GM23248 (cell line): Measurements from ENCODE around the gene EFHB. TPM values are rescaled to one million over a fixed set of nuclear protein-coding genes. Genes with fewer than 3 reads are reported as not detected.

ENCODE experiments used
- DNase-seq: peaks from one replicate; pipeline ENCODE4 v3.0.0-alpha.2; 2015
- H2AFZ ChIP-seq: fragments of 200-600 bp; sonication (generic); 2 replicates; pipeline ENCODE4 v1.6.1; 2016; ENCODE audit warnings: antibody characterized with exemption
- H3F3A ChIP-seq: fragments of 200-600 bp; sonication (generic); 2 replicates; pipeline ENCODE4 v1.6.1; 2016; ENCODE audit warnings: mild to moderate bottlenecking, antibody characterized with exemption, mixed run types; ENCODE audit not compliant: insufficient read depth
- H3K27ac ChIP-seq: fragments of 200-600 bp; sonication (generic); 2 replicates; pipeline ENCODE4 v1.5.1; 2016; ENCODE audit warnings: mild to moderate bottlenecking
- H3K27me3 ChIP-seq: fragments of 200-600 bp; sonication (generic); replicated peaks from 2 replicates; pipeline ENCODE4 v1.6.1; 2016; ENCODE audit warnings: mild to moderate bottlenecking; ENCODE audit not compliant: insufficient read depth
- H3K36me3 ChIP-seq: fragments of 200-600 bp; sonication (generic); 2 replicates; pipeline ENCODE4 v1.6.1; 2016; ENCODE audit warnings: low read depth, mild to moderate bottlenecking
- H3K4me1 ChIP-seq: fragments of 200-600 bp; sonication (generic); 2 replicates; pipeline ENCODE4 v1.6.1; 2016; ENCODE audit warnings: mild to moderate bottlenecking; ENCODE audit not compliant: insufficient read depth
- H3K4me2 ChIP-seq: fragments of 200-600 bp; sonication (generic); one replicate; pipeline ENCODE4 v1.6.1; 2016; ENCODE audit warnings: mild to moderate bottlenecking; ENCODE audit not compliant: unreplicated experiment
- H3K4me3 ChIP-seq: fragments of 200-600 bp; sonication (generic); 2 replicates; pipeline ENCODE4 v1.5.1; 2016; ENCODE audit warnings: mild to moderate bottlenecking
- H3K79me2 ChIP-seq: fragments of 200-600 bp; sonication (generic); 2 replicates; pipeline ENCODE4 v1.6.1; 2016; ENCODE audit warnings: mild to moderate bottlenecking; ENCODE audit not compliant: insufficient read depth
- H3K9ac ChIP-seq: fragments of 200-600 bp; sonication (generic); 2 replicates; pipeline ENCODE4 v1.6.1; 2016; ENCODE audit warnings: mild to moderate bottlenecking
- H3K9me2 ChIP-seq: fragments of 200-600 bp; sonication (generic); 2 replicates; pipeline ENCODE4 v1.6.1; 2016; ENCODE audit warnings: mixed run types, mild to moderate bottlenecking, moderate library complexity; ENCODE audit not compliant: insufficient read depth
- H3K9me3 ChIP-seq: fragments of 200-600 bp; sonication (generic); one replicate; pipeline ENCODE4 v1.6.1; 2017; ENCODE audit warnings: low read depth
- H4K20me1 ChIP-seq: fragments of 200-600 bp; sonication (generic); 2 replicates; pipeline ENCODE4 v1.6.0; 2016; ENCODE audit not compliant: insufficient read depth
- EZH2 ChIP-seq: fragments of 200-600 bp; sonication (generic); IDR thresholded peaks from 2 replicates; pipeline ENCODE4 v1.6.1; 2018; ENCODE audit warnings: antibody characterized with exemption, mild to moderate bottlenecking; ENCODE audit not compliant: insufficient read depth, poor library complexity, severe bottlenecking
- EZH2phosphoT487 ChIP-seq: fragments of 200-600 bp; sonication (generic); IDR thresholded peaks from 2 replicates; pipeline ENCODE4 v1.6.1; 2018; ENCODE audit warnings: antibody characterized with exemption, moderate library complexity, mild to moderate bottlenecking, low read depth; ENCODE audit not compliant: insufficient read depth
- WGBS, 2 experiments: methylation state at CpG; one replicate each; pipeline ENCODE4 v1.1.6; 2015 to 2017; ENCODE audit warnings: low lambda C conversion rate in 2 of 2, low coverage in 1 of 2; ENCODE audit errors: missing lambda C conversion rate in 2 of 2; 5-methylcytosine and 5-hydroxymethylcytosine counted together
- in situ Hi-C: fragments of 300-500 bp; cut with MboI; formaldehyde crosslinking; loops from 2 replicates; pipeline ENCODE4 v1.15.0; 2020
- polyA plus RNA-seq: library from polyadenylated mRNA; unstranded; fragments of >200 nt; fragmentation: Nextera tagmentation; extraction: Ambion mirVana; gene quantifications from 2 replicates; pipeline ENCODE4 v1.2.1, GENCODE V29; 2016
- total RNA-seq: library from RNA; depleted of rRNA; stranded (reverse); fragments of >200 nt; shearing (Covaris generic); gene quantifications from 2 replicates; pipeline ENCODE4 v1.2.3, GENCODE V29; 2014

The EFHB gene
- total and polyA plus RNA-seq, 2 experiments from 2014 or later: 1.3 to 2.9 TPM

DNA sequence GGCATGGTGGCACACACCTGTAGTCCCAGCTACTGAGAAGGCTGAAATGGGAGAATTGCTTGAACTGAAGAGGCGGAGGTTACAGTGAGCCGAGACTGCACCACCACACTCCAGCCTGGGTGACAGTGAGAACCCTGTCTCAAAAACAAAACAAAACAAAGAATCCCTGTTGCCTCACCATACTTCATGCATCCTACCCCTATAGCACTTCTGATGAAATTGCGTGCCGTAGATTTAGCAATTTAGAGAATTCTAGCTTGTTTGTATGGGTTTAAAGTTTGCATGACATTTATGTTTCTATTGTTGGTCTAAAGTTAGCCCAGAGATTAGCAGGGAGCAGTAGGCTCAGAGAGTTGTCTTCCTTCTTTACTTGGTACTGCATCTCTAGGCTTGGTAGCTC lies 20.7 kb upstream of the EFHB start:
- no peaks in the 10 kb centered on the region for H3K27me3 ChIP-seq
- DNase-seq: no peak
- no peak overlapping the region for H3K4me3 ChIP-seq
- no peak overlapping the region for H3K9ac ChIP-seq
- H3K9me2 ChIP-seq: no peaks in the 10 kb centered on the region
- no peak overlapping the region for H3K27ac ChIP-seq
- peaks cover 100% of the 10 kb centered on the region for H3K79me2 ChIP-seq
- H3F3A ChIP-seq: no peaks in the 10 kb centered on the region; the same call in 1 of the 2 replicates
- WGBS, 2 experiments: 98% methylated on average over 4 of the region's 4 CpGs
- no peak overlapping the region for H2AFZ ChIP-seq
- H3K4me2 ChIP-seq: no peak overlapping the region
- H3K4me1 ChIP-seq: peaks cover 4% of the 10 kb centered on the region
- in situ Hi-C loops: no loop called here
- no peaks in the 10 kb centered on the region for H3K9me3 ChIP-seq
- peaks cover 33% of the 10 kb centered on the region for H3K36me3 ChIP-seq
- peaks cover 5% of the 10 kb centered on the region; the same call in 1 of the 2 replicates for H4K20me1 ChIP-seq
- TF ChIP-seq EZH2 (no peak), EZH2phosphoT487 (no peak)

GRCh38 chr3:19950316-19950715 lies 16.3 kb upstream of the EFHB start:
- H3F3A ChIP-seq: peaks cover 14% of the 10 kb centered on the region
- in situ Hi-C loops: no loop called here
- H3K9ac ChIP-seq: peak overlapping the region; percentile 96; the same call in 1 of the 2 replicates
- no peaks in the 10 kb centered on the region for H3K9me3 ChIP-seq
- 30 to 34% methylated on average over 2 of the region's 2 CpGs for WGBS, 2 experiments
- no peaks in the 10 kb centered on the region for H3K9me2 ChIP-seq
- peaks cover 80% of the 10 kb centered on the region for H3K79me2 ChIP-seq
- peaks cover 9% of the 10 kb centered on the region; the same call in 1 of the 2 replicates for H4K20me1 ChIP-seq
- TF ChIP-seq EZH2 (no peak), EZH2phosphoT487 (no peak)
- H2AFZ ChIP-seq: no peak overlapping the region
- peak overlapping the region; percentile 85 for H3K4me3 ChIP-seq
- H3K4me2 ChIP-seq: peak overlapping the region; percentile 93
- no peak overlapping the region for H3K27ac ChIP-seq
- peaks cover 22% of the 10 kb centered on the region for H3K36me3 ChIP-seq
- H3K4me1 ChIP-seq: peaks cover 23% of the 10 kb centered on the region
- DNase-seq: no peak
- H3K27me3 ChIP-seq: no peaks in the 10 kb centered on the region

DNA sequence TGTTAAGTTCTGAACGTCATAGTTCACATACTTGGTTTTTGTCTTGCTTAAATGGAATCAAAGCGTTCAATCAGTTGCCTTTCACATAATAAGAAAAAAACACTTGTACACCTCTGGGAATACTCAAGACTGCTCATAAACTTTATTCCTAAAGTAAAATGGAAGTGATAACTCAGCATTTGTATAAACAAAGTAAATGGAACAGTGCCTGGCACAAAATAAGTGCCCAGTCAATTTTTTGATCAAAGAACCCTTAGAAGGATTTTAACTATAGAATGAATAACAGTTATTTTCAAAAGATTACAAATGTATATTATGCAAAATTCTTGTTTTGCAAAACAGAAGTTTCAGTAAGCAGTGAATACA lies 14.2 kb upstream of the EFHB start:
- no peaks in the 10 kb centered on the region for H3K27me3 ChIP-seq
- peaks cover 5% of the 10 kb centered on the region; the same call in 1 of the 2 replicates for H3K36me3 ChIP-seq
- H3K79me2 ChIP-seq: peaks cover 59% of the 10 kb centered on the region
- H3K4me1 ChIP-seq: peaks cover 30% of the 10 kb centered on the region
- peak overlapping the region; percentile 93 for H3K4me2 ChIP-seq
- H3K9me2 ChIP-seq: no peaks in the 10 kb centered on the region
- in situ Hi-C loops: no loop called here
- TF ChIP-seq EZH2phosphoT487 (no peak), EZH2 (no peak)
- H4K20me1 ChIP-seq: peaks cover 9% of the 10 kb centered on the region; the same call in 1 of the 2 replicates
- peak overlapping the region; percentile 85 for H3K4me3 ChIP-seq
- WGBS, 2 experiments: 0 to 3% methylated on average over 2 of the region's 2 CpGs
- peak overlapping the region; percentile 96 for H3K9ac ChIP-seq
- H3F3A ChIP-seq: peaks cover 14% of the 10 kb centered on the region; the same call in 1 of the 2 replicates
- H3K27ac ChIP-seq: peak overlapping the region; percentile 91
- DNase-seq: no peak
- no peak overlapping the region for H2AFZ ChIP-seq
- no peaks in the 10 kb centered on the region for H3K9me3 ChIP-seq

GRCh38 chr3:19947549-19948225 lies 13.7 kb upstream of the EFHB start:
- no peaks in the 10 kb centered on the region for H3K27me3 ChIP-seq
- H3K4me3 ChIP-seq: peak overlapping the region; percentile 85
- H3K27ac ChIP-seq: peak overlapping the region; percentile 91
- H2AFZ ChIP-seq: peak overlapping the region; percentile 72
- peaks cover 5% of the 10 kb centered on the region; the same call in 1 of the 2 replicates for H3K36me3 ChIP-seq
- peaks cover 54% of the 10 kb centered on the region for H3K79me2 ChIP-seq
- no peak for TF ChIP-seq EZH2
- no peak for TF ChIP-seq EZH2phosphoT487
- in situ Hi-C loops: no loop called here
- peak overlapping the region; percentile 93 for H3K4me2 ChIP-seq
- no peaks in the 10 kb centered on the region for H3K9me3 ChIP-seq
- H3K9ac ChIP-seq: peak overlapping the region; percentile 96
- 1 to 2% methylated on average over 26 to 29 of the region's 30 CpGs for WGBS, 2 experiments
- peaks cover 9% of the 10 kb centered on the region; the same call in 1 of the 2 replicates for H4K20me1 ChIP-seq
- H3K4me1 ChIP-seq: peaks cover 30% of the 10 kb centered on the region
- DNase-seq: peak; percentile 80
- H3K9me2 ChIP-seq: no peaks in the 10 kb centered on the region
- H3F3A ChIP-seq: peaks cover 14% of the 10 kb centered on the region; the same call in 1 of the 2 replicates
